ENCODE data around the gene DYNC2LI1.
"Not testable (repeated sequence)": the region's sequence is repeated elsewhere in the genome, so short reads cannot be mapped to it uniquely, and the experiment has no call there.

Gene DYNC2LI1

DNA sequence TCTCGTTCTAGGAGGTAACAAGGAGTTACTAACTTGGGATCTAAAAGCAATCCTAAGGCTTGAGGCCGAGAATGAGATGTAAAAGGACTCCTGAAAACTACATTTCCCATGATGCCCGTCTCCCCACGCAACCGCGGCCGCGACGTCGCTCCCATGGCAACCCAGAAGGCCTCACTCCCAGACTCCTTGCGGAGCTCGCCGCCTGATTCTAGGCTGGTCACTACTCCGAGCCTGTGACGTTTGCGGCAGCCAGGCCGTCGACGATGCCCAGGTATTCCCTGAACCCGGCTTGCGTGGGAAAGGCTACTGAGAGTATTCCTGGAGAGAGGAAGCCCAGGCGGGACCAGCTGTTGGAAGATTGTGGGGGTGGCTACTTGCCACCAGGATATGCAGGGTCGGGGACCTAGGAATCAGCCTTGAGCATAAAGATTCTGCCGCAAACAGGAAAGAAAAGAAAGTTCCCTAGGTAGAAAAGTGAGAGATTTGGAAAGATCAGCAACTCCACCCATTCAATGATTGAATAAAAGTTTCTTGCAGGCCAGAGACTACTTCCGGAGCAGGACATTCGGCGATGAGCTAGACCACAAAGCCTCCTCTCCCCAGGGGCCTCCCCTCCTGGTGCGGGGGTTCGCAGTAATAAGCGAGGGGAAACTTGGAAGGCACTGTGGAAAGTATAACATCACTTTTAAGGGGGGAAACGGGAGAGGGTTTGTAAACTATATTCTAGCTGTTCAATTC, at the start of gene DYNC2LI1:
DYNC2LI1 (plus strand) TSS at position 164 of the 738 bp plus-strand sequence; CDS start at position 264, 100 bp downstream.
- DNase-seq (ENCODE audit: low read depth): peak; percentile 75

DNA sequence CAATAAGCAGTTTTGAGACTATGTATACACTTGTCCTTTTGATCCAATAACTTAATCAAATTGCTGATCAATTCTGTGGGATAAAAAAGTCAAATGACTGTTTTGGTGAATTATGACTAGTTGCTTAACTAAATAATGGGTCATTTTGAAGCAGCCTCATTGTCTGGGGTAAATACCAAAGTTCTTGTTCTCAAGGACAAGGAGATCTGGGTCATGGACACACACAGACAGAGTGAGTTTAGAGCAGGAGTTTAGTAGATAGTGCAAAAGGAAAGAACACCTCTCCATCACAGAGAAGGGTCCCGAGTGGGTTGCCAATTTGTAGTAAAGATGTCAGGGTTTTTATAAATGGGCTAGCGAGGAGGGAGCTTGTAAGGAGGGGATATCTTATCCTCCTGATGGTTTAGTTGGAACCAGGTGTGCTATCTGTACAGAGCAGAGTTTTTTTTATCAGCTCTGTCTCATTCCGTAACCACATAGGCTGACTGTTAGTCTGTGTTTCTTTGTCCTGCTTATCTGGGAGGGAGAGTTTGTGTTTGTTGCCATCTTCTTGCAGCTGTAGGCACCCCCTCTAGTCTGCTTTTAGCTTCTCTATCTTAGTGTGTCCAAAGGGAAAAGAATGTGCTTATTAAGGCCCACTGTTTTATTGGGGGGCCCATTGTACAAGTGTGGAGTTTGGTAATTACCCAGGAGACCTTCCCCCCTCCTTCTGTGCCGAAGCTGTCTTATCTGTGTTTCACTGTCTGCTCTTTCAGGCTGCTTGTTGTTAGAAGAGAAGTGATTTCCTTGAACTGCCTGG, 48.9 kb upstream of the DYNC2LI1 start:
- DNase-seq (ENCODE audit: low read depth): no peak

DNA sequence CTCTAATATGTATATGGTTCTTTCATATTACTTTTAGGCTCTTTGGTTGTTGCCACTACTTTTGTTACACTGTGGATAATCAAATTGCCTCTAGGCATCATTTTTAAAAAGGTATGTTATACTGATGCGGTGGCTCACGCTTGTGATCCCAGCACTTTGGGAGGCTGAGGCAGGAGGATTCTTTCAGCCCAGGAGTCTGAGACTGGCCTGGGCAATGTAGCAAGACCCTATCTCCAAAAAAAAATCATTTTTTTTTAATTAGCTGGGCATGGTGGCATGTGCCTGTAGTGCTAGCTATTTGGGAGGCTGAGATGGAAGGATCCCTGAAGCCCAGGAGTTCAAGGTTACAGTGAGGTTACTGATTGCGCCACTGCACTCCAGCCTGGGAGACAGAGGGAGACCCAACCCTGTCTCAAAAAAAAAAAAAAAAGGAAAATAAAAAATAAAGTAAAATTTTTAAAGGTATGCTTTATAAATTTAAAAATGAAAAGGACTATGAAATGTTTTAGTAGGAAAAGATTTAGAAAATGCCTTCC, 48.1 kb upstream of the DYNC2LI1 start:
- no peak for DNase-seq (ENCODE audit: low read depth)

DNA sequence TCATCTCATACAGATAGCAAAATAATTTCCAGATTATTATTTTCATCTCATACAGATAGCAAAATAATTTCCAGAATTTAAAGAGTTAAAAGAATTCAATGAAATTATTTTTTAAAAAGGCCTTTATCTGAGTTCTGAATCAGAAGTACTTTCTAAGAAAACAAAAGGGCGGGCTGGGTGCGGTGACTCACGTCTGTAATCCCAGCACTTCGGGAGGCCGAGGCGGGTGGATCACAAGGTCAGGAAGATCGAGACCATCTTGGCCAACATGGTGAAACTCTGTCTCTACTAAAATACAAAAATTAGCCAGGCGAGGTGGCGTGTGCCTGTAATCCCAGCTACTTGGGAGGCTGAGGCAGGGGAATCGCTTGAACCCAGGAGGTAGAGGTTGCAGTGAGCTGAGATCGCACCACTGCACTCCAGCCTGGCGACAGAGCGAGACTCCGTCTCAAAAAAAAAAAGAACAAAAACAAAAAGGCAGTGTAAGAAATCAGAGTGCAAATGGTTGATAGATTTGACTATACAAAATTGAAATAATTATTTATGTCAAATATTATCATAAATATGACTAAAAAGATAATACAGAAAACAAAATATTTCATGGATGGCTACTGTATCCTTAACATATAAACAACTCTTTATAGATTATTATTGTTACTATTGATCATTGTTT, 46.7 kb upstream of the DYNC2LI1 start:
- not testable (repeated sequence) for DNase-seq (ENCODE audit: low read depth)

DNA sequence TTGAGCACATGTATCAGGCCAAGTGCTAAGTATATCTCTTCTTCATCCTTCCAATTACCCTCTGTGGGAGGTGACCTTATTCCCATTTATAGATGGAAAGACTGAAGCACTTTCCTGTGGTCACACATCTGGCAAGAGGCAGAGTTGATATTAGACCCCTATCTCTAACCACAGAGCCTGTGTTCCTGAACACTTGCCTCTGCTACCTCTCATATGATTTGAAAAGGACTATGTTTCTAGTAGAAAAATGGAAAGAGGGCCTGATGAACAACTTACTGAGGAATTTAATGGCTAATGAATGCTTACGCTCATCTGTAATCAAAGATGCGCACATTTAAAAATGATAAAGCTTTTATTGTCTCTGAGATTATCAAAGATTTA, 46.2 kb upstream of the DYNC2LI1 start:
- DNase-seq (ENCODE audit: low read depth): no peak

DNA sequence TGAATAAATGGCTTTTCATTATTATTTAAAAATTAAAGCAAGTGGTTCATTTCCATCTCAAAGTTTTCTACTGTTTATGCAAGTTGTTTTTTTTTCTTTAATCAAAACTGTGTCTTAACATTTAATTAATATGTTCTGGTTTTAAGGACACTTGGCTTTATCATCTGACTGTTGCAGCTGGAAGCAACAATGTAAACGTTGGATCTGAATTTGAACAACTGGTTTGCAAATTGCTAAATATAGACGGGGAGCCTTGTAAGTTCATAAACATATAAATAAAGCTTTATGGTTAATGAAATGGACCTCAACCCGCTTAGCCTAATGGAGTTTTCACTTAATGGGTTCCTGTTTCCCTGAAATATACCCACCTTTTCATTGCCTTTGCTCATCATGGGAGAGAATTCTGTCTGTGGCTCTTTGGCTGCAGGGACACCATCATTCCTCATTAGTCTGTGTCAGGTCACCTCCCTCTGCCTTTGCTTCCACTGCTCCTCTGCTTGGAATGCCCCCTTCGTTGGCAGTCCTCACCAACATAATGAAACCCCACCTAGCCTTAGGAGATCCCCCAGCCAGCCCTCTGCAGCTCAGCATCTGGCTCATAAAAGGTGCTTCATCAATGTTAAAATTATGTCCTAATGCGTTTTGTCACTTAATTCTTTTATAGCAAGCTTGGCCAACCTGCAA, 44.2 kb upstream of the DYNC2LI1 start:
- DNase-seq (ENCODE audit: low read depth): no peak

DNA sequence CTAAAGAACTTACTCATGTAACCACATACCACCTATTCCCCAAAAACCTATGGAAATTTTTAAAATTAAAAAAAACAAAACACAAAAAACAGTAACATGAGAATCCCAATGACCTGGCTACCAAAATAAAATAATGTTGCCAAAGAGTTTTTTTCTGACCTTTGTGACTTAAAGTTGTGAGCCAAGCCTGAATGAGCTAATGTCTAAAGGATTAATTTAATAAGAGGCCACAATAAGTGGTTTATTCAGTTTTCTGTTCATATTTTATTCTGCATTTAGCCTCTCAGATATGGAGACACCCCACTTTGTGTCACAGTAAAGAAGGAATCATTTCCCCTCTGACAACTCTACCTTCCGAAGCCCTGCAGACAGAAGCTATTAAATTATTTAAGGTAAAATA, 42.6 kb upstream of the DYNC2LI1 start:
- DNase-seq (ENCODE audit: low read depth): no peak

DNA sequence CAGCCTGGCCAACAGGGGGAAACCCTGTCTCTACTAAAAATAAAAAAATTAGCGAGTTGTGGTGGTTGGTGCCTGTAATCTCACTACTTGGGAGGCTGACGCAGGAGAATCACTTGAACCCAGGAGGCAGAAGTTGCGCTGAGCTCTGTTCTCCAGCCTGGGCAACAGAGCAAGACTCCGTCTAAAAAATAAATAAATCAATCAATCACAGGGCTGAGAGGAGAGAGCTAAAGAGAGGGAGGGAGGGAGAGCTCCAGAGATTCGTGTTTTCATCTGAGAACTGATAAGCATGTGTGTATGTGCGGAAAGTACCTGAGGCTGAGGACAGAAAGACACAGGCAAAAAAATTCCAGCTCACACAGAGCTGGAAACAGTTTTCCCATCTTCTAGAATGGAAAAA, 37.2 kb upstream of the DYNC2LI1 start:
- no peak for DNase-seq (ENCODE audit: low read depth)

DNA sequence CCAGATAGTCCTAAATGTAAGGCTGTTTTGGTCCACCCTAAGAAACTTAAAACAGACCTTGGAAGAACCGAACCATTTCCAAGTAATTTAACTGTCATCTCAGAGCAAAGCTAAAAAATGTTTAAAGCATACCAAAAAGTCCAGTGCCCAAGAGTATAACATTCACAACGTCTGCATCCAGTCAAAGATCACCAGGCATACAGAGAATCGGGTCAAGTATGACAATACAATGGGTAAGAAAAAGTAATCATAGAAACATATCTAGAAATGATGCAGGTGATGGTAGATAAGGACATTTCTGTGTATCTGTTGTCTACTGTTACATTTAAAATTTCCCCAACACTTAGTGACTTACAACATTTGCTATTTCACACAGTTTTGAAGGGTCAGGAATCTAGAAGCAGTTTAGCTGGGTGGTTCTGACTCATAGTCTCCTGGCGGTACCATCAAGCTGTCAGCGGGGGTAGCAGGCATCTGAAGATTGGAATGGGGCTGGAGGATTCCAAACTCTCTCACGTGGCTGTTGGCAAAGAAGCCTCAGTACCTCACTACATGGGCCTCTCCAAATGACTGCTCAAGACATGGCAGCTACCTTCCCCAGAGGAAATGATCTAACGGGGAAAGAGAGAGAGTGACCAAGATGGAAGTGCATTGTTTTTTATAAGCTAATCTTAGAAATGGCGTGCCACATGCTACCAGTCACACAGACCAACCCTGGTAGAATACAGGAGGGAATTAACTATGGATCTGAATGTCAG, 36.6 kb upstream of the DYNC2LI1 start:
- DNase-seq (ENCODE audit: low read depth): no peak

DNA sequence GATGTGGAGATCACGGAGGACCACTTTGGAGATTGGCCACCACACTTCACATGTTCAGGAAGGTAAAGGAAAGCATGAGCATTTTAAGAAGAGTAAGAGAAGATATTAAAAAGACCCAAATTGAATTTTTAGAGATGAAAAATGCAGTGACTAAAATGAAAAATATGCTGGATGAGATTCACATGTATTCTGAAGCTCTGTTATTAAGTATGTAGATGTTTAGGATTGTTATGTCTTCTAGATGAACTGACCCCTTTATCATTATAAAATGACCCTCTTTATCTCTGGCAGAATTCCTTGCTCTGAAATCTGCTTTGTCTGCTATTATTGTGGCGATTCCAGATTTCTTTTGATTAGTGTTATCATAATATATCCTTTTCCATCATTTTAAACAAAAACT, 36.0 kb upstream of the DYNC2LI1 start:
- no peak for DNase-seq (ENCODE audit: low read depth)

DNA sequence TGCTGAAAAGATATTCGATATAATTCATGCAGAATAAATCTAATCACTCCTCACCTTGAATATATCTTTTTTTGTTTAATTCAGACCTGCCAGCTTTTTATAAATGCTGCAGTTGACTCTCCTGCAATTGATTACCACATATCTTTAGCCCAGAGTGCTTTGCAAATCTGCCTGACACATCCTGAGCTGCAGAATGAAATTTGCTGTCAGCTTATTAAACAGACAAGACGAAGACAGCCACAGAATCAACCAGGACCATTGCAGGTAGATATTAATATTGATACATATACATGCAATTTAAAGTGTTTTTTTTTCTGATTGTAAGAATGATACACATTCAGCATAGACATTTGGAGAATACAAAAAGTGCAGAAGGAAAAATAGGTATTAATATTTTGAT, 35.6 kb upstream of the DYNC2LI1 start:
- no peak for DNase-seq (ENCODE audit: low read depth)

DNA sequence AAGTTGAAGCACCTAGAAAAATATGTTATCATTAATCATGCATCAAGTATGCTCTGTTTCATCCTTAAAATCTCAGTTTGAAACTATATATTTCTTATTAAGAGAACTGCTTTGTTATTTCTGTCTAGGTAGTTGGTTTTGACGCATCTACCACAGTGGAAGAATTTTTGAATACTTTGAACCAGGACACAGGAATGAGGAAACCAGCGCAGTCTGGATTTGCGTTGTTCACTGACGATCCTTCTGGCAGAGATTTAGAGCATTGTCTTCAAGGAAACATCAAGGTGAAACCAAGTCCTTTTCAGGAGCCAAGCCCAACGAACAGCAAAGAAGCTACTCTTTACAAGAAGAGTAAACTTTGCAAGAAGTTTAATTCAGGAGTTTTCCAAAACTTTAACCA, 30.1 kb upstream of the DYNC2LI1 start:
- no peak for DNase-seq (ENCODE audit: low read depth)

DNA sequence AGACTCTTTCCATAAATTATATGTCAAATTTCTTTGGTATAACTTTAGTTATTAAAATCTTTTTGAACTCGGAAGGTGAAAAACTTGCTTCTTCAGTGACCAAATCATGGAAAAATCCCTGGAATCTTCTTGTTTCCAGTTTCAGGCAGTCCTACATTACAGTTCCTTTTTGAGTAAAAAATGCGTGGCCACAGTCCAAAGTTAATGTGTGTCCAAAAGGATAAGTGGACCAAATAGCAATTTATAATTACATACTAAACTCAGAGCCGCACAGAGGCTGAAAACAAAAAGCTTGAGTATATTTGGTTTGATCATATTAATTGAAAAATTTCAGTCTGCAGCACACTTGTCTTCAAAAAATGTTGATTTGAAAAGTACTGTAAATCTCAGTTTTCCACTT, 28.4 kb upstream of the DYNC2LI1 start:
- no peak for DNase-seq (ENCODE audit: low read depth)

DNA sequence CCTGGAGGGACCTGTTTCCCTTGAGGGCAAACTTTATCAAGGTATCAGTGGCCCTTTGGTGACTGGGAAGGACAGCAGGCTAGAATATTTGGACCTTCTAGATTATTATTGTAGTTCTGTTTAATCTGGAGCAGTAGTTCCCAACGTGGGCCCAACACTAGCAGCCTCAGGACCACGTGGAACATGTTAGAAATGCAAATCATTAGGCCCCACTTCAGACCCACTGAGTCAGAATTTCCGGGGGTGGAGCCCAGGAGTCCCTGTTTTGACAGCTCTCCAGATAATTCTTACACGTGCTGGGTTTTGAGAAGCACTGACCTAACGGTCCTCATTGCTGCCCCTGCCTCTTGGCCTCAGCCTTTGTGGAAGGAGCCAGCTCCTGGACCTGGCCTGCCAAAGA, 25.5 kb upstream of the DYNC2LI1 start:
- DNase-seq (ENCODE audit: low read depth): peak; percentile 10

DNA sequence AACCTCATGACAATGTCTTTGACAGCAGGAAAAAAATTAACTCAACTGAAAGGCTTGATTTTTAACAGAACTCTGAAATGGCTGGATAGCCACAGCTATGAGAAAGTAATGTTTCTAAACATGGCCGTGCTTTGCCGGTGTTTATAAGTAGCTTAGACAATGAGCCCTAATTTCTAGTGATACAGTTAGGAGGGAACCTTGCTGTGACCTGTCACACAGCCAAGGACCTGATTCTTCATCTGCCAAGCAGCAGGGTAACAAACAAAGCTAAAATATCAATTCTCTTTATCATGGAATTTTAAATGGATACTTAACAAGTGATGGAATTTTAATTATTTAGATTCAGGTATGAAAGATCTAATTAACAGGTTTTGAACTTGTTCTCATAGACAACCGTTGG, 24.3 kb upstream of the DYNC2LI1 start:
- no peak for DNase-seq (ENCODE audit: low read depth)

DNA sequence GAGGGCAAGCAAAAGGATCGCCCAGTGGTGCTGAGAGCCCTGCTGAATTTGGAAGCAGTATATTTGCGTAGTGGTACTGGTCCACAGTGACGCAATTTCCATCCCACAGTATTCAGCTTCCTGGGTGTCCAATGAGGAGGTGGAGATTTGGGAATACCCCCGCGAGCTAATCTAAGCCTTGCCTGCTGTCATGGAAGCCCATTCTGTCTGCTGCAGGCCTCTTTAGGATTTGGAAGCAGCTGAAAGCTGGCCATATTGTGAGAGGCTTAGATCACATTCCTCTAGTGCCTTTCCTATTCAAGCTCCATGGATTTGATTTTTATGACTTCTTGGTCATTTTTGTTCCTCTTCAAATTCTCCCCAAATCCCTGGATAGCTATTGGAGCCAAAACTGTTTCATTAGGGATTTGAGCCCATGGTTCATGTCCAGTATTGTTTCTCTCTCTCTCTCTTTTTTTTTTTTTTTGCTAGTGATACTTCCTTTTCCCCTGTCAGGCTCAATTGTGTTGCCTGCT, 22.3 kb upstream of the DYNC2LI1 start:
- DNase-seq (ENCODE audit: low read depth): no peak

DNA sequence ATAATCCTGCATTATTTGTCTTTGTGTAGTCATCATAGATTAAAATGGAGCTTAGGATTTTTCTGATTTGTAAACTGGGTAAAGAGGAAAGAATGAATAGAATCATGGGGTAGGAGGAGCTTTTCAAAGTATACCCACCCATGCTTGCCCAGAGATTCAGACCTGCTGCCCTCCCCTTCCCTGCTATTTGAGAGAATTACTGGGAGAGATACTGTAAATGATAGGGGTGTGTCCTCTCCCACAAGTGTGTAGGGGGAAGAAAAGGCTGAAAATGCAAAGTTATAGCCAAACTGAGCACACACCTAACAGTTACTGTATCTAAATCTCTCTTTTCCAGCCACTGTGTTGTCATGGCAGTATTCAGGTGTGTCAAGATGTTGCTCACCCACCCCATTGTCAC, 21.5 kb upstream of the DYNC2LI1 start:
- DNase-seq (ENCODE audit: low read depth): no peak

DNA sequence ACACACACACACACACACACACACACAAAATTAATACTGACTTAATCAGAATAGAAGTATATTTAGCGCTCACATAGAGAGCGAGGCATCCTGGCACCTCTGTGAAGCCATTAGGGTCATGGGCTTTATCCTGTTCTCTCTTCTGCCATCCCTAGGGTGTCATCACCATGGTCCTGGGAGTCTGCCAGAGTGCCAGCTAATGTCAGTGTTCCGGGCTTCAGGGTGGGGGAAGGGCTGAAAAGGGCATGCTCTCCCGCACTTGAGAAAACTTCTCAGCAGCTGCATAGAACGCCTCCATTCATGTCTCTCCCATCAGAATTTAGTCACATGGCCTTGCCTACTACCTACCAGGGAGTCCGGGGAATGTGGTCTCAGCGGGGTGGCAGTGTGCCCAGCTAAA, 19.7 kb upstream of the DYNC2LI1 start:
- no peak for DNase-seq (ENCODE audit: low read depth)

DNA sequence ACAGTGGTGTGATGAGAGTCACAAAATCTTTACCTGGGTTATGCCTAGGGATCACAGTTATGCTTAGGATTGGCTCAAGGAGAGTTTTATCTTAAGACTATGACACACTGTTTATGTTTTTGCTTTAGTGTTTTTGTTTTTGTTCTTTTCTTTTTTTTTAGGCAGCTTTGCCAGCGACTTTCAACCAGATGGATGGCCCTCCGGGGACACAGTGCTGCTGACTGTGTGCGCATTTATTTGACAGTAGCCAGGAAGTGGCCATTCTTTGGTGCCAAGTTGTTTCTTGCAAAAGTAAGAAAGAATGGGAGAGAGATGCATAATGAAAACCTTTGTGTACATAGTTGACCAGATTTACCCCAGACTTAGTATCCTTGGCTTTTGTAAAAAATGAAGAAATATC, 15.1 kb upstream of the DYNC2LI1 start:
- DNase-seq (ENCODE audit: low read depth): no peak

DNA sequence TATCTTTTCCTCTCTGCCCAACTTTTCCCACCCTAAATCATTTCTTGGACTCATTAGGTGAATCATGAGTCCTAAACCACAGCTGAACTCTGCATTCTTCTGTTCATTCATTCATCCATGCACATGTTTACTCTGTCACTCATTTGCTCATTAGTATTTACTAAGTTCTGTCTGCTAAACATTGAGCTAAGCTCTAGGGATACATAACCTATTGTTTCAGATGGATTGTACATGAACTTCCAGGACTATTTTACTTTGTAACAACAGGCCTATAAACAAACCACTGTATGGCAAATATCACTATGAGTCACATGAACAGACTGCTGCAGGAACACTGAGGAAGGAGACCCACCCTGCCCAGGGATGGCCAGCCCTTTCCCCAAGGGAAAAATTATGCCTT, 14.6 kb upstream of the DYNC2LI1 start:
- no peak for DNase-seq (ENCODE audit: low read depth)

DNA sequence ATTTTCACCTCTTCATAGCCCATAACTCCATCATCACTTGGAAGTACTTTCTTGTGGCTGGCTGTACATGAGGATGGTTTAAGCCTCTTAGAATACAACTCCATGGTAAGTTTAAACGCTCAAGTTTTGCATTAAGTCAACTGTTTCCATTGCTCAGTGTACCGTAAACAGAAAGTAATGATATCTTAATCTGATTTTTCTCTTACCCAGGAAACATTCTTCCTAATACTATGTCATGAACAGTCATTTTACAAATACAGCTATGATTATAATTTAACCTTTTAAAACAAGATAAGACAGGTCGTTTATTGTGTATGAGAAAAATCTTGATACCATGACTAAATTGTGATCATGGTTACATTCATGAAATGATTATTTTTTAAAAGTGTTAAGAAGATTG, 11.6 kb upstream of the DYNC2LI1 start:
- DNase-seq (ENCODE audit: low read depth): no peak

Measured in stimulated activated CD8-positive, alpha-beta memory T cell treated with anti-CD3 and anti-CD28 coated beads, Interleukin-4, amount 100 ng/mL, for 24 hours (primary cell).